HepG2 (cell line): ENCODE measurements around the gene HES6. TPM values are rescaled to one million over a fixed set of nuclear protein-coding genes. Genes with fewer than 3 reads are reported as not detected.

ENCODE experiments used
- ARNT ChIP-seq: fragments of 450-650 bp; IDR thresholded peaks from 2 replicates; pipeline ENCODE4 v1.6.1; 2017
- CBX5 ChIP-seq: sonication (generic); formaldehyde crosslinking; IDR thresholded peaks from 2 replicates; pipeline ENCODE4 v1.4.0; 2020; ENCODE audit warnings: missing genetic modification reagents, borderline replicate concordance
- CC2D1A ChIP-seq: sonication (generic); formaldehyde crosslinking; IDR thresholded peaks from 2 replicates; pipeline ENCODE4 v1.8.1; 2023; ENCODE audit warnings: mild to moderate bottlenecking, missing genetic modification reagents
- JUN ChIP-seq: sonication (generic); formaldehyde crosslinking; IDR thresholded peaks from 2 replicates; pipeline ENCODE4 v1.4.0; 2020; ENCODE audit warnings: mild to moderate bottlenecking, missing genetic modification reagents
- MEIS2 ChIP-seq: sonication (generic); formaldehyde crosslinking; IDR thresholded peaks from 2 replicates; pipeline ENCODE4 v1.9.0; 2021; ENCODE audit warnings: mild to moderate bottlenecking, missing genetic modification reagents
- MYC ChIP-seq: sonication (generic); formaldehyde crosslinking; IDR thresholded peaks from 2 replicates; pipeline ENCODE4 v1.9.0; 2021; ENCODE audit warnings: missing genetic modification reagents, borderline replicate concordance
- RAD21 ChIP-seq: fragments of 450-650 bp; formaldehyde crosslinking; IDR thresholded peaks from 2 replicates; pipeline ENCODE4 v1.5.0; 2020; ENCODE audit warnings: mild to moderate bottlenecking
- RBM22 ChIP-seq: fragments of 200-400 bp; formaldehyde crosslinking; optimal IDR thresholded peaks from 2 replicates; pipeline ENCODE3; 2017; ENCODE audit warnings: mild to moderate bottlenecking, low read length, moderate library complexity
- RELA ChIP-seq: sonication (generic); formaldehyde crosslinking; IDR thresholded peaks from 2 replicates; pipeline ENCODE4 v1.4.0; 2020; ENCODE audit warnings: missing genetic modification reagents
- ZFP1 ChIP-seq: IDR thresholded peaks from 2 replicates; pipeline ENCODE4 v1.6.1; 2016
- ZKSCAN1 ChIP-seq: fragments of 150-350 bp; IDR thresholded peaks from 2 replicates; pipeline ENCODE4 v1.6.1; 2014; ENCODE audit warnings: low read length
- ZNF431 ChIP-seq: sonication (generic); formaldehyde crosslinking; IDR thresholded peaks from 2 replicates; pipeline ENCODE4 v1.9.0; 2022; ENCODE audit warnings: missing genetic modification reagents, low read depth, mild to moderate bottlenecking, borderline replicate concordance
- ZNF432 ChIP-seq: sonication (generic); formaldehyde crosslinking; IDR thresholded peaks from 2 replicates; pipeline ENCODE4 v1.5.0; 2020; ENCODE audit warnings: missing genetic modification reagents, mild to moderate bottlenecking, borderline replicate concordance
- ZNF614 ChIP-seq: IDR thresholded peaks from 2 replicates; pipeline ENCODE4 v1.6.1; 2018; ENCODE audit warnings: missing biosample characterization, missing genetic modification reagents, inconsistent platforms, borderline replicate concordance
- ZSCAN25 ChIP-seq: sonication (generic); formaldehyde crosslinking; IDR thresholded peaks from 2 replicates; pipeline ENCODE4 v1.8.0; 2022; ENCODE audit warnings: mild to moderate bottlenecking, missing genetic modification reagents
- polyA plus RNA-seq, 8 experiments: library from polyadenylated mRNA; depleted of rRNA in 3 of 8; stranded (reverse) in 7 of 8; unstranded in 1 of 8; fragments of >200 nt; fragmentation: Illumina TruSeq in 4 of 8; extraction: Trizol in 4 of 8; gene quantifications; 2 replicates each; pipeline versions ENCODE4 v1.2.1 to v1.2.3, GENCODE V29; 2011 to 2016; ENCODE audit warnings: low read depth in 4 of 8, missing spikeins in 1 of 8, mixed read lengths in 1 of 8; ENCODE audit not compliant: insufficient read depth in 1 of 8
- total RNA-seq, 5 experiments: library from RNA; depleted of rRNA; stranded (reverse); fragments of >200 nt; fragmentation: Illumina TruSeq; extraction: Trizol; gene quantifications; 2 replicates each; pipeline ENCODE4 v1.2.3, GENCODE V29; 2016; ENCODE audit warnings: low read depth in 1 of 5
- TF ChIP-seq, protein P1 (sequence below): sonication (generic); formaldehyde crosslinking; IDR thresholded peaks from 2 replicates; pipeline ENCODE4 v1.8.0; 2023; ENCODE audit warnings: mild to moderate bottlenecking, missing genetic modification reagents
- TF ChIP-seq, protein P2 (sequence below): sonication (generic); formaldehyde crosslinking; conservative IDR thresholded peaks from 2 replicates; pipeline ENCODE4 v1.8.0; 2022; ENCODE audit warnings: mild to moderate bottlenecking, moderate library complexity, missing genetic modification reagents
- TF ChIP-seq, protein P3 (sequence below): sonication (generic); formaldehyde crosslinking; IDR thresholded peaks from 2 replicates; pipeline ENCODE4 v1.4.0; 2020; ENCODE audit warnings: missing genetic modification reagents
- TF ChIP-seq, protein P4 (sequence below): sonication (generic); formaldehyde crosslinking; IDR thresholded peaks from 2 replicates; pipeline ENCODE4 v1.5.0; 2020; ENCODE audit warnings: missing genetic modification reagents
- TF ChIP-seq, protein P5 (sequence below): sonication (generic); formaldehyde crosslinking; conservative IDR thresholded peaks from 2 replicates; pipeline ENCODE4 v1.4.0; 2020; ENCODE audit warnings: mild to moderate bottlenecking, missing genetic modification reagents, moderate library complexity

Gene HES6
- total and polyA plus RNA-seq, 2 of the 13 experiments (the other 11 are each of a cell fraction or from before 2014, with no cell fraction given), result 19.5 to 82.8 TPM

DNA sequence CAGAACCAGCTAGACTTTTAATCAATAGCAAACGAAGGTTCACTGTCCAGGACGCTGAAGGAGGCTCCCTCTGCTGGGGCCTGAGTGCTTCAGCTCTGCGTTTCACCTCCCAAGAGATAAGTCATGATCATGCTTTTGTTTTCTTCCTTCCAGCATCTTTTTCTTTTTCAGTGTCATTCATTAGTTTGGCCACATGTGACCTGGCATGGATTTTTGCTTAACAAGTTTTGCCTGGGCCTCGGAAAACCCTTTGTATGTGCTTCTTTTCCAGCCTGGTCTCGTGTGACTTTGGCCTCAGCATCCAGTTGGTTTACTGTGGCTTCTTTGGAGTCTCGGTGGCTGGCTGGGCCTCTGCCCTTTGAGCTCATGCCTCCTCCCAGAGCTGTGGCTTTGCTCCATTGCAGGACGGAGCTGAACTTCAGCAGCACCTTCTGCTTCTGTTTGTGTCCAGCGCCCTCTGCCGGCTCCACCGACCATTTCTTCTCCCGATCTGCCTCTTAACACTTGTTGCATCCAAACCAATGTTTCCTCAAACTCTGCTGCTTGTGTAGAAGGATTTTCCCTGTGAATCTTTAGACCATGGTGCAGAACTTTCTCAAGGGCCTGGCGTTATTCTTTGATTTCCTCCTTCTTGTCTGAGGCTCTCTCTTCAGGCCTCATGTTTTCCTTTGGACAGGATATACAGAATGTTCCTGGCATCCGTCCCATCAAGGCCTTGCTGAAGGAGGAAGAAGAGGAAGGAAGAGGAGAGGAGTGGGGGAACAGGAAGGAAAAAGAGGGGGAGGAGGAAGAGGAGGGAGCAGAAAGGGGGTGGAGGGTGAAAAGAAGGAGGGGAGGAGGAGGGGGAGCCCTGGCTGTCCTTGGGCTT is 23.6 kb upstream of the HES6 start (continued):
- TF ChIP-seq CC2D1A (0 out of 2 replicates have a peak, but pooled peaks have one; percentile 21), RAD21 (CRISPR knock-in tag) (peak; percentile 99), ARNT (no peak), RBM22 (peak; percentile 81), MEIS2 (CRISPR knock-in tag) (peak; percentile 86; the same call in 1 of the 2 replicates), RELA (CRISPR knock-in tag) (no peak), ZSCAN25 (peak; percentile 84), ZNF431 (CRISPR knock-in tag) (no peak), CBX5 (CRISPR knock-in tag) (0 out of 2 replicates have a peak, but pooled peaks have one; percentile 43), ZKSCAN1 (no peak), JUN (CRISPR knock-in tag) (peak; percentile 43; the same call in 1 of the 2 replicates), ZNF614 (CRISPR knock-in tag) (peak; percentile 95; the same call in 1 of the 2 replicates), MYC (CRISPR knock-in tag) (peak; percentile 74), ZFP1 (CRISPR knock-in tag) (0 out of 2 replicates have a peak, but pooled peaks have one; percentile 73), ZNF432 (CRISPR knock-in tag) (no peak)
- TF ChIP-seq, protein P1, sequence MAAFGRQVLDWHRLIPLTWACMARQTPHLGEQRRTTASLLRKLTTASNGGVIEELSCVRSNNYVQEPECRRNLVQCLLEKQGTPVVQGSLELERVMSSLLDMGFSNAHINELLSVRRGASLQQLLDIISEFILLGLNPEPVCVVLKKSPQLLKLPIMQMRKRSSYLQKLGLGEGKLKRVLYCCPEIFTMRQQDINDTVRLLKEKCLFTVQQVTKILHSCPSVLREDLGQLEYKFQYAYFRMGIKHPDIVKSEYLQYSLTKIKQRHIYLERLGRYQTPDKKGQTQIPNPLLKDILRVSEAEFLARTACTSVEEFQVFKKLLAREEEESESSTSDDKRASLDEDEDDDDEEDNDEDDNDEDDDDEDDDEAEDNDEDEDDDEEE, result 0 out of 2 replicates have a peak, but pooled peaks have one; percentile 17
- TF ChIP-seq, protein P2, sequence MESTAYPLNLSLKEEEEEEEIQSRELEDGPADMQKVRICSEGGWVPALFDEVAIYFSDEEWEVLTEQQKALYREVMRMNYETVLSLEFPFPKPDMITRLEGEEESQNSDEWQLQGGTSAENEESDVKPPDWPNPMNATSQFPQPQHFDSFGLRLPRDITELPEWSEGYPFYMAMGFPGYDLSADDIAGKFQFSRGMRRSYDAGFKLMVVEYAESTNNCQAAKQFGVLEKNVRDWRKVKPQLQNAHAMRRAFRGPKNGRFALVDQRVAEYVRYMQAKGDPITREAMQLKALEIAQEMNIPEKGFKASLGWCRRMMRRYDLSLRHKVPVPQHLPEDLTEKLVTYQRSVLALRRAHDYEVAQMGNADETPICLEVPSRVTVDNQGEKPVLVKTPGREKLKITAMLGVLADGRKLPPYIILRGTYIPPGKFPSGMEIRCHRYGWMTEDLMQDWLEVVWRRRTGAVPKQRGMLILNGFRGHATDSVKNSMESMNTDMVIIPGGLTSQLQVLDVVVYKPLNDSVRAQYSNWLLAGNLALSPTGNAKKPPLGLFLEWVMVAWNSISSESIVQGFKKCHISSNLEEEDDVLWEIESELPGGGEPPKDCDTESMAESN (CRISPR knock-in tag), result peak; percentile 70; the same call in 1 of the 2 replicates
- TF ChIP-seq, protein P3, sequence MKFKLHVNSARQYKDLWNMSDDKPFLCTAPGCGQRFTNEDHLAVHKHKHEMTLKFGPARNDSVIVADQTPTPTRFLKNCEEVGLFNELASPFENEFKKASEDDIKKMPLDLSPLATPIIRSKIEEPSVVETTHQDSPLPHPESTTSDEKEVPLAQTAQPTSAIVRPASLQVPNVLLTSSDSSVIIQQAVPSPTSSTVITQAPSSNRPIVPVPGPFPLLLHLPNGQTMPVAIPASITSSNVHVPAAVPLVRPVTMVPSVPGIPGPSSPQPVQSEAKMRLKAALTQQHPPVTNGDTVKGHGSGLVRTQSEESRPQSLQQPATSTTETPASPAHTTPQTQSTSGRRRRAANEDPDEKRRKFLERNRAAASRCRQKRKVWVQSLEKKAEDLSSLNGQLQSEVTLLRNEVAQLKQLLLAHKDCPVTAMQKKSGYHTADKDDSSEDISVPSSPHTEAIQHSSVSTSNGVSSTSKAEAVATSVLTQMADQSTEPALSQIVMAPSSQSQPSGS, result peak; percentile 66; the same call in 1 of the 2 replicates
- TF ChIP-seq, protein P4, sequence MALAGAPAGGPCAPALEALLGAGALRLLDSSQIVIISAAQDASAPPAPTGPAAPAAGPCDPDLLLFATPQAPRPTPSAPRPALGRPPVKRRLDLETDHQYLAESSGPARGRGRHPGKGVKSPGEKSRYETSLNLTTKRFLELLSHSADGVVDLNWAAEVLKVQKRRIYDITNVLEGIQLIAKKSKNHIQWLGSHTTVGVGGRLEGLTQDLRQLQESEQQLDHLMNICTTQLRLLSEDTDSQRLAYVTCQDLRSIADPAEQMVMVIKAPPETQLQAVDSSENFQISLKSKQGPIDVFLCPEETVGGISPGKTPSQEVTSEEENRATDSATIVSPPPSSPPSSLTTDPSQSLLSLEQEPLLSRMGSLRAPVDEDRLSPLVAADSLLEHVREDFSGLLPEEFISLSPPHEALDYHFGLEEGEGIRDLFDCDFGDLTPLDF, result peak; percentile 47; the same call in 1 of the 2 replicates
- TF ChIP-seq, protein P5, sequence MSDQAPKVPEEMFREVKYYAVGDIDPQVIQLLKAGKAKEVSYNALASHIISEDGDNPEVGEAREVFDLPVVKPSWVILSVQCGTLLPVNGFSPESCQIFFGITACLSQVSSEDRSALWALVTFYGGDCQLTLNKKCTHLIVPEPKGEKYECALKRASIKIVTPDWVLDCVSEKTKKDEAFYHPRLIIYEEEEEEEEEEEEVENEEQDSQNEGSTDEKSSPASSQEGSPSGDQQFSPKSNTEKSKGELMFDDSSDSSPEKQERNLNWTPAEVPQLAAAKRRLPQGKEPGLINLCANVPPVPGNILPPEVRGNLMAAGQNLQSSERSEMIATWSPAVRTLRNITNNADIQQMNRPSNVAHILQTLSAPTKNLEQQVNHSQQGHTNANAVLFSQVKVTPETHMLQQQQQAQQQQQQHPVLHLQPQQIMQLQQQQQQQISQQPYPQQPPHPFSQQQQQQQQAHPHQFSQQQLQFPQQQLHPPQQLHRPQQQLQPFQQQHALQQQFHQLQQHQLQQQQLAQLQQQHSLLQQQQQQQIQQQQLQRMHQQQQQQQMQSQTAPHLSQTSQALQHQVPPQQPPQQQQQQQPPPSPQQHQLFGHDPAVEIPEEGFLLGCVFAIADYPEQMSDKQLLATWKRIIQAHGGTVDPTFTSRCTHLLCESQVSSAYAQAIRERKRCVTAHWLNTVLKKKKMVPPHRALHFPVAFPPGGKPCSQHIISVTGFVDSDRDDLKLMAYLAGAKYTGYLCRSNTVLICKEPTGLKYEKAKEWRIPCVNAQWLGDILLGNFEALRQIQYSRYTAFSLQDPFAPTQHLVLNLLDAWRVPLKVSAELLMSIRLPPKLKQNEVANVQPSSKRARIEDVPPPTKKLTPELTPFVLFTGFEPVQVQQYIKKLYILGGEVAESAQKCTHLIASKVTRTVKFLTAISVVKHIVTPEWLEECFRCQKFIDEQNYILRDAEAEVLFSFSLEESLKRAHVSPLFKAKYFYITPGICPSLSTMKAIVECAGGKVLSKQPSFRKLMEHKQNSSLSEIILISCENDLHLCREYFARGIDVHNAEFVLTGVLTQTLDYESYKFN (CRISPR knock-in tag), result peak; percentile 98
